Karpas-422 (cell line): ENCODE measurements around the gene RAPGEF2. TPM values are rescaled to one million over a fixed set of nuclear protein-coding genes. Genes with fewer than 3 reads are reported as not detected.

ENCODE experiments used
- DNase-seq: peaks from one replicate; pipeline ENCODE4 v3.0.0-alpha.2; 2015
- H2AFZ ChIP-seq: fragments of 200-600 bp; sonication (generic); 2 replicates; pipeline ENCODE4 v1.6.1; 2014; ENCODE audit warnings: antibody characterized with exemption, low read length, mixed read lengths
- H3K27ac ChIP-seq: fragments of 200-600 bp; sonication (generic); 2 replicates; pipeline ENCODE4 v1.5.1; 2014; ENCODE audit warnings: mild to moderate bottlenecking, low read length, moderate library complexity
- H3K27me3 ChIP-seq: fragments of 200-600 bp; sonication (generic); 2 replicates; pipeline ENCODE4 v1.6.1; 2014; ENCODE audit warnings: low read length, mixed read lengths
- H3K36me3 ChIP-seq: fragments of 200-600 bp; sonication (generic); 2 replicates; pipeline ENCODE4 v1.6.1; 2014; ENCODE audit warnings: low read length, mixed read lengths; ENCODE audit not compliant: insufficient read depth
- H3K4me1 ChIP-seq: fragments of 200-600 bp; sonication (generic); 2 replicates; pipeline ENCODE4 v1.6.1; 2014; ENCODE audit warnings: mild to moderate bottlenecking, low read length, mixed read lengths
- H3K4me2 ChIP-seq: fragments of 200-600 bp; sonication (generic); 2 replicates; pipeline ENCODE4 v1.6.1; 2014; ENCODE audit warnings: low read length, low read depth, mild to moderate bottlenecking; ENCODE audit not compliant: poor library complexity, severe bottlenecking
- H3K4me3 ChIP-seq: fragments of 200-600 bp; sonication (generic); 2 replicates; pipeline ENCODE4 v1.5.1; 2014; ENCODE audit warnings: mild to moderate bottlenecking, antibody characterized with exemption, low read length, mixed read lengths
- H3K79me2 ChIP-seq: fragments of 200-600 bp; sonication (generic); 2 replicates; pipeline ENCODE4 v1.6.1; 2014; ENCODE audit warnings: mild to moderate bottlenecking, low read length, mixed read lengths
- H3K9ac ChIP-seq: fragments of 200-600 bp; sonication (generic); 2 replicates; pipeline ENCODE4 v1.6.0; 2014; ENCODE audit warnings: low read length
- H3K9me2 ChIP-seq: fragments of 200-600 bp; sonication (generic), shearing (Covaris generic); replicated peaks from 2 replicates; pipeline ENCODE4 v1.6.0; 2014; ENCODE audit warnings: mild to moderate bottlenecking, low read length, moderate library complexity; ENCODE audit not compliant: insufficient read depth
- H3K9me3 ChIP-seq: fragments of 300-700, 200-600 bp; sonication (generic); 2 replicates; pipeline ENCODE4 v1.6.1; 2014; ENCODE audit warnings: low read length, mixed read lengths
- H4K20me1 ChIP-seq: fragments of 200-600 bp; sonication (generic); 2 replicates; pipeline ENCODE4 v1.6.1; 2014; ENCODE audit warnings: mild to moderate bottlenecking, antibody characterized with exemption, low read length, low read depth; ENCODE audit not compliant: insufficient read depth
- total RNA-seq: library from RNA; depleted of rRNA; stranded (reverse); fragments of >200 nt; shearing (Covaris generic); gene quantifications from 2 replicates; pipeline ENCODE4 v1.2.3, GENCODE V29; 2014; ENCODE audit warnings: low replicate concordance

The RAPGEF2 gene
- total RNA-seq, 1 experiment from 2014 or later: 5.4 TPM

DNA sequence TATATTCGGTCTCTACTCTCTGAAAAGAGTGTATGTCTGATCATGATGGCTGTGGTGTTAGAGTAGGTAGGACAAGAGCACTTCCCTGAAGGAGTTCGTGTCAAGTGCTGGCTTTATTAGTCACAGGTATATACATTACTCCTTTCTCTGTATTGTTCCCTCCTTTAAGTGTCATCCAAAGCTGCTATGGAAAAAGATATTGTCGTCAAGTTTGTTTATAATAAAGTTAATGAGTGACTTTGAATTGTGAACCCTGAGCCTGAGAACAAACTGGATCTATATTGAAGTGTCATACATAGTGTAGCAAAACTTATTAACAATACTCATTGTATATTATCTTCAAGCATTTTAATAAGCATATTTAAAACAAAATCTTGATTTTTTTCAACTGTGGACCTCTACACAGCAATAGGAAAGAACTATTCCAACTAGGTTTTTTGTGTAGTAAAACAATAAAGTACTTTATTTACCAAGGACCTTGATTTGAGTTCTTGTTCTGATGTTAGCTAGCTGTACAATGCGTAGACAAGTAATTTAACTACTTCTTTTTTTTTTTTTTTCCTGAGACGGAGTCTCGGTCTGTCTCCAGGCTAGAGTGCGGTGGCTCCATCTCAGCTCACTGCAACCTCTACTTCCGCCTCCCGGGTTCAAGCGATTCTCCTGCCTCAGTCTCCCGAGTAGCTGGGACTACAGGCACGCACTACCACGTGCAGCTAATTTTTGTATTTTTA is 177.7 kb downstream of the RAPGEF2 start:
- Histone ChIP-seq H3K36me3 (no peaks in the 10 kb centered on the region), H3K79me2 (no peaks in the 10 kb centered on the region), H3K4me1 (no peaks in the 10 kb centered on the region), H2AFZ (no peak overlapping the region), H3K4me3 (no peak overlapping the region), H3K9me2 (no peaks in the 10 kb centered on the region), H3K27ac (no peak overlapping the region), H4K20me1 (no peaks in the 10 kb centered on the region), H3K27me3 (no peaks in the 10 kb centered on the region), H3K4me2 (no peak overlapping the region), H3K9me3 (no peaks in the 10 kb centered on the region), H3K9ac (no peak overlapping the region)
- DNase-seq: no peak

DNA sequence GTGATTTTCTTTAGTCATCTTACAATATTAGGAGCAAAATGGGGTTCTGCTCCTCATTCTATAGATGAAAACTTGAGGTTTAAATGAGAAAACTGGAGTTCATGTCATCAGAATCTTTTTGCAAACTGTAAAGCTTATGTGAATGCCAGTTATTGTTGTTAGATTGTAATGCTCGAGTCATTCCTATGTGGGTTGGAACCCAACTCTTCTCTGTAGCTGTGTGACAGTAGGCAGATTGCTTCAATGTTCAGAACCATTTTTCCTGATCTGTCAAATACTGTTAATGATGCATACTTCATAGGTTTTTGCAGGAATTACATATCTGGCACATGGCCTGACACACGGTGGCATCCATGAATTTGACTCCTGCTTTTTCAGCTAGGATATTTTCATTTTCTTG is 178.9 kb downstream of the RAPGEF2 start:
- Histone ChIP-seq H3K27ac (no peak overlapping the region), H3K27me3 (no peaks in the 10 kb centered on the region), H3K9ac (no peak overlapping the region), H3K79me2 (no peaks in the 10 kb centered on the region), H3K4me3 (no peak overlapping the region), H2AFZ (no peak overlapping the region), H3K9me2 (no peaks in the 10 kb centered on the region), H3K9me3 (no peaks in the 10 kb centered on the region), H3K36me3 (no peaks in the 10 kb centered on the region), H4K20me1 (no peaks in the 10 kb centered on the region), H3K4me2 (no peak overlapping the region), H3K4me1 (no peaks in the 10 kb centered on the region)
- DNase-seq: no peak

DNA sequence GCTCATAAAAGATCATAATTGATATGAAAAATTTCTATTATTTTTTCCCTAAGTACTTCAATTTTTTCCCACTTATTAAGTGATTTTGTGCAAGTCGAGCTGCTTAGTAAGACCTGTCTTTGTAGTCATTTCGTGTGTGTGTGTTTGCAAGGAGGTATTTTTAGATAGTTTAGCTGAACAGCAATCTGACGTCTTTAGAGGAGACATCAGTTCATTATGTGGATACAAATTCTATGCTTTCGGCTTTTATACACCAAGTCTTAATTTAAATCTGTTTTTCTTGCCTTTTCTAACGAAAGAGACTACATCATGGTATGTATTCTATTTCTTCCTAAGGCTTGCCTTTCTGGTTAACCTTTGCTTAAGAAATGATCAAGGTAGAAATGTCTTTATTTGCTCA is 179.4 kb downstream of the RAPGEF2 start:
- Histone ChIP-seq H4K20me1 (no peaks in the 10 kb centered on the region), H3K36me3 (no peaks in the 10 kb centered on the region), H3K4me1 (no peaks in the 10 kb centered on the region), H3K27ac (no peak overlapping the region), H3K79me2 (no peaks in the 10 kb centered on the region), H3K9me3 (no peaks in the 10 kb centered on the region), H3K27me3 (no peaks in the 10 kb centered on the region), H3K4me3 (no peak overlapping the region), H3K9ac (no peak overlapping the region), H2AFZ (no peak overlapping the region), H3K4me2 (no peak overlapping the region), H3K9me2 (no peaks in the 10 kb centered on the region)
- DNase-seq: no peak

DNA sequence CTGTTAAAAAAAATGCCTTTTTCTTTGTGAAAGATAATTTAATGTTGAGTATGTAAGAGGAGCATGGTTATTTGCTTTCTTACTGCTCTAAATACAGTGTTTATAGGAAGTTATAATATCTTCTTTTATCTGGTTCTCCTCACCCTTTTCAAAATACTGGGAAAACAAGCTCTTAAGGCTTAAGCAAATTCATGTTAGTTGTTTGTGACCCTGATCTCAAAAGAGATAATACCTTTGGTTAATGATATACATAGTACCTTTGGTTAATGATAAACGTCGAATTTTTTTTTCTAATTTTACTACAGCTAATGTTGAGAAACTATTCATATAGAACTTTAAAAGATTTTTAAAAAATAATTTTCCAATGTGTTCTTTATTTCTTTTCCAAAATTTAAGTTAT is 180.1 kb downstream of the RAPGEF2 start:
- Histone ChIP-seq H3K4me2 (no peak overlapping the region), H3K79me2 (no peaks in the 10 kb centered on the region), H3K9ac (no peak overlapping the region)

DNA sequence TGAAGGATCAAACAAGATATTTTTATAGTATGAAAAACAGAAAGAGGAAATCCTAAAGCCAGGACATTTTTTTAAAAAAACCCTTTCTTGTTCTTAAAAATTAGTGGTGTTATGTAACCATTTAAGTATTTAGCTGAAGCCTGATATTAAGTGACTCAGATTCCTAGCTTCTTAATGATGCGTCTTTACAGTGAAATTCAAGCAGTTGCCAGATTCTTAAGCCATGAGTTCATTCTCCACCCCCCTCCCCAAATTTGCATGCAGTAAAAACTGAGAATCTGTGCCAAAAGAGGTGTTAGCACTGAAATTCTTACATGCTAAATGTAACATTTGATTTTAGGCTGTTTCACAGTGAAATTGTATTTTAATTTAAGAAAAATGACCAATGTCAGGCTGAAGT is 180.8 kb downstream of the RAPGEF2 start:
- no peak overlapping the region for H3K4me2 ChIP-seq
- H3K27ac ChIP-seq: no peak overlapping the region
- H3K36me3 ChIP-seq: no peaks in the 10 kb centered on the region
- H3K79me2 ChIP-seq: no peaks in the 10 kb centered on the region
- H3K4me3 ChIP-seq: no peak overlapping the region
- no peaks in the 10 kb centered on the region for H3K9me3 ChIP-seq
- H3K9me2 ChIP-seq: no peaks in the 10 kb centered on the region
- no peaks in the 10 kb centered on the region for H3K27me3 ChIP-seq
- no peak overlapping the region for H3K9ac ChIP-seq
- H4K20me1 ChIP-seq: no peaks in the 10 kb centered on the region
- no peaks in the 10 kb centered on the region for H3K4me1 ChIP-seq
- H2AFZ ChIP-seq: no peak overlapping the region
- DNase-seq: no peak

More for the DNA sequence above, 180.1 kb downstream of the RAPGEF2 start:
- no peak overlapping the region for H3K4me3 ChIP-seq
- H3K9me3 ChIP-seq: no peaks in the 10 kb centered on the region
- no peaks in the 10 kb centered on the region for H3K27me3 ChIP-seq
- H3K36me3 ChIP-seq: no peaks in the 10 kb centered on the region
- H2AFZ ChIP-seq: no peak overlapping the region
- H4K20me1 ChIP-seq: no peaks in the 10 kb centered on the region
- H3K27ac ChIP-seq: no peak overlapping the region
- no peak for DNase-seq
- H3K4me1 ChIP-seq: no peaks in the 10 kb centered on the region
- H3K9me2 ChIP-seq: no peaks in the 10 kb centered on the region

DNA sequence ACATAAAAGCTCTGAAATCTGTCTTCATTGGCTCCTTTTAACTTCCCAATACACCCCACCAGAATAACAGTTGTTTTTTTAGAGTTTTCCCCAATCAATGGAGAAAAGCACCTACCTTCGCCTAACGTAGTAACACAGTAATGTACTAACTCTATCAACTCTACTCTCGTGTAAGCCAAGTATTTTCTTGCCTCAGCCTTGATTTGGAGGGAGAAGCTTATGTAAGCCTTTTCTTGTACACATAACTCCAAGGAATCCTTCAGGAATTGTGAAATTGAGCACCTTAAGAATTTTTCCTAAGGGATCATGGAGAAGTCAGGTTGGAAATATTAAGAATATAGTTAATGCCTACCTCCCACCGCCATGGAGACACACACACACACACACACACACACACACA is 181.2 kb downstream of the RAPGEF2 start:
- Histone ChIP-seq H3K9me3 (no peaks in the 10 kb centered on the region), H3K79me2 (no peaks in the 10 kb centered on the region)

DNA sequence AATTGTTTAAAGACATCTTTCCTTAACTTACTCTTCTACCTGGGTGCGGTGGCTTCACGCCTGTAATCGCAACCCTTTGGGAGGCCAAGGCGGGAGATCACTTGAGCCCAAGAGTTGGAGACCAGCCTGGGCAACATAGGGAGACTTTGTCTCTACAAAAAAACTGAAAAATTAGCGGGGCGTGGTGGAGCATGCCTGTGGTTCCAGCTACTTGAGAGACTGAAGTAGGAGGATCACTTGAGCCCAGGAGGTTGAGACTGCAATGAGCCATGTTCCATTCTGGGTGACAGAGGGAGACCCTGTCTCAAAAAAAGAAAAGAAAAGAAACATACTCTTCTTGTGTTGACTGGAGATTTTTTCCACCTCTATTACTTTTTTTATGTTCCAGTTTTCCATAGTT is 181.9 kb downstream of the RAPGEF2 start:
- Histone ChIP-seq H3K79me2 (no peaks in the 10 kb centered on the region), H3K4me3 (no peak overlapping the region), H3K36me3 (no peaks in the 10 kb centered on the region), H3K4me1 (no peaks in the 10 kb centered on the region), H4K20me1 (no peaks in the 10 kb centered on the region), H3K9ac (no peak overlapping the region), H3K9me2 (no peaks in the 10 kb centered on the region), H3K9me3 (no peaks in the 10 kb centered on the region), H3K27ac (no peak overlapping the region), H2AFZ (no peak overlapping the region), H3K4me2 (no peak overlapping the region), H3K27me3 (no peaks in the 10 kb centered on the region)
- DNase-seq: no peak

More for the DNA sequence above, 181.2 kb downstream of the RAPGEF2 start:
- Histone ChIP-seq H3K4me2 (no peak overlapping the region), H3K36me3 (no peaks in the 10 kb centered on the region), H2AFZ (no peak overlapping the region), H4K20me1 (no peaks in the 10 kb centered on the region), H3K4me1 (no peaks in the 10 kb centered on the region), H3K27ac (no peak overlapping the region), H3K27me3 (no peaks in the 10 kb centered on the region), H3K9me2 (no peaks in the 10 kb centered on the region), H3K4me3 (no peak overlapping the region), H3K9ac (no peak overlapping the region)
- DNase-seq: no peak

DNA sequence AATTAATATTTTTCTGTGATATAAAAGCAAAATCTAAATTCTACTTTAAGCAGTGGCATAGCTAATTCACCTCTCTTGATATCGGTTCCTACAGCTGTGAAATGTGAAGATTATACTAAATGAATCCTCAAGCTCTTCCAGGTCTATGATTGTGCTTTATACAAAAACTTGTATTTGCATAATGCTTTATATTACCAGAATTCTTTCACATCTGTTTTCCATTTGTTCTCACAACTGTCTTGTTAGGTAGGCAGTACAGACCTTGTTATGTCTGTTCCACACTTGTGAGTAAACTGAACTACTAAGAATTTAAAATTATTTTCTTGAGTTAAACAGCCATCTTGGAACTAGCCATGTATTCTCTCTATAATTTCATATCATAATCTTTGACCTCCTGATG is 184.9 kb downstream of the RAPGEF2 start:
- Histone ChIP-seq H3K36me3 (no peaks in the 10 kb centered on the region), H3K4me3 (no peak overlapping the region), H3K9ac (no peak overlapping the region), H3K9me3 (no peaks in the 10 kb centered on the region), H4K20me1 (no peaks in the 10 kb centered on the region), H3K9me2 (no peaks in the 10 kb centered on the region), H3K27me3 (no peaks in the 10 kb centered on the region), H3K4me1 (no peaks in the 10 kb centered on the region), H3K4me2 (no peak overlapping the region), H2AFZ (no peak overlapping the region), H3K27ac (no peak overlapping the region), H3K79me2 (no peaks in the 10 kb centered on the region)
- DNase-seq: no peak
